Loucy (cell line): ENCODE data around the gene SORCS2.

Source experiments
- H2AFZ ChIP-seq: fragments of 200-600 bp; sonication (generic); 2 replicates; pipeline ENCODE4 v1.6.0; 2016; ENCODE audit warnings: antibody characterized with exemption, mild to moderate bottlenecking, low read length, moderate library complexity
- H3F3A ChIP-seq: fragments of 200-600 bp; 2 replicates; pipeline ENCODE4 v1.6.0; 2016; ENCODE audit warnings: antibody characterized with exemption, low read depth, mild to moderate bottlenecking
- H3K27me3 ChIP-seq: fragments of 200-600 bp; sonication (generic); 2 replicates; pipeline ENCODE4 v1.6.1; 2014; ENCODE audit warnings: low read length, mild to moderate bottlenecking; ENCODE audit not compliant: insufficient read depth, poor library complexity, severe bottlenecking
- H3K36me3 ChIP-seq: fragments of 200-600 bp; sonication (generic); 2 replicates; pipeline ENCODE4 v1.6.1; 2016; ENCODE audit warnings: low read length; ENCODE audit not compliant: insufficient read depth
- H3K4me1 ChIP-seq: fragments of 200-600 bp; sonication (generic); 2 replicates; pipeline ENCODE4 v1.5.1; 2014; ENCODE audit warnings: low read length, mild to moderate bottlenecking; ENCODE audit not compliant: insufficient read depth, poor library complexity, severe bottlenecking
- H3K4me2 ChIP-seq: fragments of 200-600 bp; sonication (generic); 2 replicates; pipeline ENCODE4 v1.6.0; 2014; ENCODE audit warnings: antibody characterized with exemption, low read length, low read depth, mild to moderate bottlenecking; ENCODE audit not compliant: poor library complexity, severe bottlenecking
- H3K4me3 ChIP-seq: fragments of 200-600 bp; sonication (generic); 2 replicates; pipeline ENCODE4 v1.5.1; 2014; ENCODE audit warnings: low read length, mild to moderate bottlenecking, mixed read lengths; ENCODE audit not compliant: poor library complexity, severe bottlenecking
- H3K79me2 ChIP-seq: fragments of 200-600 bp; sonication (generic); 2 replicates; pipeline ENCODE4 v1.6.1; 2014; ENCODE audit warnings: low read length; ENCODE audit not compliant: insufficient read depth
- H3K9ac ChIP-seq: fragments of 200-600 bp; sonication (generic); 2 replicates; pipeline ENCODE4 v1.6.0; 2014; ENCODE audit warnings: mild to moderate bottlenecking, low read depth, low read length, moderate library complexity; ENCODE audit not compliant: poor library complexity, severe bottlenecking
- H3K9me2 ChIP-seq: fragments of 200-600 bp; sonication (generic); replicated peaks from 2 replicates; pipeline ENCODE4 v1.6.1; 2016; ENCODE audit warnings: low read depth, low read length, mixed read lengths
- H3K9me3 ChIP-seq: fragments of 200-600 bp; sonication (generic); 2 replicates; pipeline ENCODE4 v1.6.1; 2014; ENCODE audit warnings: mild to moderate bottlenecking, antibody characterized with exemption, low read length, low read depth; ENCODE audit not compliant: insufficient read depth
- H4K20me1 ChIP-seq: fragments of 200-600 bp; sonication (generic); 2 replicates; pipeline ENCODE4 v1.6.0; 2014; ENCODE audit warnings: antibody characterized with exemption, low read length, mild to moderate bottlenecking; ENCODE audit not compliant: insufficient read depth, poor library complexity, severe bottlenecking
- EZH2phosphoT487 ChIP-seq: fragments of 200-600 bp; IDR thresholded peaks from 2 replicates; pipeline ENCODE4 v1.6.1; 2018; ENCODE audit warnings: antibody characterized with exemption, mild to moderate bottlenecking, moderate library complexity, borderline replicate concordance
- TF ChIP-seq, protein P1 (sequence below): fragments of 200-600 bp; sonication (generic); conservative IDR thresholded peaks from 2 replicates; pipeline ENCODE4 v1.5.1; 2014; ENCODE audit warnings: mild to moderate bottlenecking, antibody characterized with exemption, low read length

Gene SORCS2

DNA sequence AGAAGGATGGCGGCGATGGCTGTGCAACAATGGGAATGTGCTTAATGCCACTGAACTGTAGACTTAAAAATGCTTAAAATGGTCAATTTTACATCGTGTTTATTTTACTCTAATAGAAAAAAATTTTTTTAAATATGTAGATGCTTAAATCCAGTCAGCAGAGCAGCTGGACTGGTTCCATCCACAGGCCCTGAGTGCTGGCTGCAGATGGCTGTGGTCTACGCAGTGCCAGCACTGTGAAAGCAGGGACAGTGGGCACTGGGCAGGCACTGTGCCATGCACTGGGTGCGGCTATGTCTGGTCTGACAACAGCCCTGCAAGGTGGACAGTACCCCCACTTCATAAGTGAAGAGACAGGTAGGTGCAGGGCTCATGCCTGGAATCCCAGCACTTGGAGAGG is 572.1 kb downstream of the SORCS2 start:
- Histone ChIP-seq H2AFZ (no peak overlapping the region), H3K4me2 (no peak overlapping the region), H3K4me1 (no peaks in the 10 kb centered on the region), H3K4me3 (no peak overlapping the region), H3K9ac (no peak overlapping the region), H4K20me1 (no peaks in the 10 kb centered on the region), H3K36me3 (no peaks in the 10 kb centered on the region), H3F3A (no peaks in the 10 kb centered on the region), H3K27me3 (no peaks in the 10 kb centered on the region), H3K9me3 (no peaks in the 10 kb centered on the region; the same call in 1 of the 2 replicates), H3K79me2 (no peaks in the 10 kb centered on the region), H3K9me2 (no peaks in the 10 kb centered on the region)
- TF ChIP-seq EZH2phosphoT487, result no peak
- TF ChIP-seq, protein P1, sequence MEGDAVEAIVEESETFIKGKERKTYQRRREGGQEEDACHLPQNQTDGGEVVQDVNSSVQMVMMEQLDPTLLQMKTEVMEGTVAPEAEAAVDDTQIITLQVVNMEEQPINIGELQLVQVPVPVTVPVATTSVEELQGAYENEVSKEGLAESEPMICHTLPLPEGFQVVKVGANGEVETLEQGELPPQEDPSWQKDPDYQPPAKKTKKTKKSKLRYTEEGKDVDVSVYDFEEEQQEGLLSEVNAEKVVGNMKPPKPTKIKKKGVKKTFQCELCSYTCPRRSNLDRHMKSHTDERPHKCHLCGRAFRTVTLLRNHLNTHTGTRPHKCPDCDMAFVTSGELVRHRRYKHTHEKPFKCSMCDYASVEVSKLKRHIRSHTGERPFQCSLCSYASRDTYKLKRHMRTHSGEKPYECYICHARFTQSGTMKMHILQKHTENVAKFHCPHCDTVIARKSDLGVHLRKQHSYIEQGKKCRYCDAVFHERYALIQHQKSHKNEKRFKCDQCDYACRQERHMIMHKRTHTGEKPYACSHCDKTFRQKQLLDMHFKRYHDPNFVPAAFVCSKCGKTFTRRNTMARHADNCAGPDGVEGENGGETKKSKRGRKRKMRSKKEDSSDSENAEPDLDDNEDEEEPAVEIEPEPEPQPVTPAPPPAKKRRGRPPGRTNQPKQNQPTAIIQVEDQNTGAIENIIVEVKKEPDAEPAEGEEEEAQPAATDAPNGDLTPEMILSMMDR, result no peak

DNA sequence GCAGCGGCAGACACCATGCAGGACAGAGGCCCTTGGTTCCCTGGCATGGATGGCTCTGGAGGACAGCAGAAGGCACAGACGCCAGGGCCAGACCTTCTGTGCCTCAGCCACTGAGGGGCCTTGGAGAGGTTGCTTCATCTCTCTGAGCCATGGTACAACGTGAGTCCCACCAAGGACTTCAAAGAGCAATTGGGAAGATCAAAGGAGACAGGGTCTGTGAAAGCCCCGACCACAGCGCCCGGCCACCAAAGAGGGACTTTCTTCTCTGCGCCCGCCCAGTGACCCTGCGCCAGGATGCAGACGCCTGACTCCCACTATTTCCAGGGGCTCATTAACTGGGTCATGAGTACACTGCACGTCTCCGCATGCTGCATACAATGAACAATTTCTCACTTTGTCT is 573.3 kb downstream of the SORCS2 start:
- Histone ChIP-seq H4K20me1 (no peaks in the 10 kb centered on the region), H3K9me2 (no peaks in the 10 kb centered on the region), H3K9ac (no peak overlapping the region), H3K4me3 (no peak overlapping the region), H3F3A (no peaks in the 10 kb centered on the region), H3K4me1 (no peaks in the 10 kb centered on the region), H2AFZ (no peak overlapping the region), H3K4me2 (no peak overlapping the region), H3K9me3 (no peaks in the 10 kb centered on the region; the same call in 1 of the 2 replicates), H3K79me2 (no peaks in the 10 kb centered on the region), H3K36me3 (no peaks in the 10 kb centered on the region), H3K27me3 (no peaks in the 10 kb centered on the region)
- no peak for TF ChIP-seq EZH2phosphoT487
- TF ChIP-seq, protein P1, result no peak

DNA sequence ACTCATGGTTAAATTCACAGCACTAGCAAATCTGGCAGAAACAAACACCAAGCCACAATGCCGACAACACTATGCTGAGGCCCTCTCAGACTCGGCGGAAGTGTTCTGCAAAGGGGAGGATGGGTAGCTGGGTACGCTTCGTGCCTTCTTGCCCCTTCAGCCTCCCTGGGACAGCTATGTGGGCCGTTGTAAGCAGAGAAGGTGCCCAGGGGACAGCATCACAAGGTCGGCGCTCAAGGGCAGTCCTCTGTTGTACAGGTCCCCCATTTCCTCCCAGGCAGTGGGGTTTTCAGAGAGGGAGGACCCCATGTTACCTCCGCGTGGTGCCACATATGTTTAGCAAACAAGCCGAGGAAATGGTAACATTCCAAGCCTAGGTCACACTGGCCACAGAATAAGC is 573.7 kb downstream of the SORCS2 start:
- no peaks in the 10 kb centered on the region for H3K9me2 ChIP-seq
- no peaks in the 10 kb centered on the region; the same call in 1 of the 2 replicates for H3K9me3 ChIP-seq
- H3K4me2 ChIP-seq, result no peak overlapping the region
- H3K27me3 ChIP-seq, result no peaks in the 10 kb centered on the region
- H3K36me3 ChIP-seq, result no peaks in the 10 kb centered on the region
- no peaks in the 10 kb centered on the region for H3K79me2 ChIP-seq
- H2AFZ ChIP-seq, result no peak overlapping the region
- TF ChIP-seq, protein P1, result no peak
- TF ChIP-seq EZH2phosphoT487, result no peak
- H3F3A ChIP-seq, result no peaks in the 10 kb centered on the region
- no peaks in the 10 kb centered on the region for H4K20me1 ChIP-seq
- H3K4me1 ChIP-seq, result no peaks in the 10 kb centered on the region
- H3K4me3 ChIP-seq, result no peak overlapping the region
- no peak overlapping the region for H3K9ac ChIP-seq
